HCT116 (cell line): Measurements from ENCODE around the gene NR6A1. TPM values are rescaled to one million over a fixed set of nuclear protein-coding genes. Genes with fewer than 3 reads are reported as not detected.

ENCODE experiments used
- ATAC-seq: fragments of 200-7000 bp; cut with Tn5 transposase; 2 replicates; pipeline ENCODE4 v1.9.1; 2020; ENCODE audit warnings: mild to moderate bottlenecking, moderate library complexity
- BruUV-seq: library from RNA; stranded (reverse); fragments of 400-500 nt; replicated peaks from 2 replicates; lab custom pipeline; 2021; lab: Mats Ljungman, UMichigan
- CTCF ChIA-PET: fragments of 300-600 bp; sonication (Branson Sonifier 250); formaldehyde crosslinking; loops from one replicate; lab custom pipeline; 2021; ENCODE audit warnings: antibody characterized with exemption; lab: Charles Lee
- POLR2A ChIA-PET: fragments of 300-600, 350-600 bp; sonication (Branson Sonifier 250); formaldehyde crosslinking; loops from one replicate; lab custom pipeline; 2021; ENCODE audit warnings: antibody characterized with exemption; lab: Charles Lee
- RAD21 ChIA-PET, 2 experiments: fragments of 300-600 bp; sonication (Branson Sonifier 250); formaldehyde crosslinking; loops; one replicate each; lab custom pipeline; 2023; ENCODE audit warnings: low total read pairs in 2 of 2; ENCODE audit not compliant: uncharacterized antibody in 2 of 2, unreplicated experiment in 2 of 2, low non-redundant PET in 1 of 2; lab: Charles Lee
- DNase-seq: peaks from one replicate; pipeline ENCODE4 v3.0.0-alpha.2; 2010; ENCODE audit warnings: low read depth, low spot score
- H2AFZ ChIP-seq: fragments of 200-600 bp; shearing (Covaris generic), sonication (generic); 2 replicates; pipeline ENCODE4 v1.6.1; 2017; ENCODE audit warnings: low read depth, mixed run types, mixed read lengths, antibody characterized with exemption, low read length; ENCODE audit not compliant: poor library complexity, severe bottlenecking
- H3K27ac ChIP-seq: 2 replicates; pipeline ENCODE4 v1.5.1; 2012; ENCODE audit warnings: low read depth, low read length
- H3K27me3 ChIP-seq: fragments of 200-600 bp; sonication (generic); 2 replicates; pipeline ENCODE4 v1.6.1; 2016; ENCODE audit warnings: mixed run types, low read length, mixed read lengths; ENCODE audit not compliant: insufficient read depth
- H3K36me3 ChIP-seq, 2 experiments: fragments of 200-500 bp in 1 of 2; fragments of 200-600 bp in 1 of 2; sonication (Bioruptor generic) in 1 of 2; sonication (generic) in 1 of 2; 2 replicates each; pipeline versions ENCODE4 v1.5.1 to v1.6.1; 2014 to 2016; ENCODE audit warnings: low read length in 2 of 2, inconsistent platforms in 1 of 2, mixed read lengths in 1 of 2, mixed run types in 1 of 2; ENCODE audit not compliant: insufficient read depth in 2 of 2, control insufficient read depth in 1 of 2
- H3K4me1 ChIP-seq, 2 experiments: fragments of 200-600 bp in 1 of 2; sonication (generic) in 1 of 2; 2 replicates each; pipeline versions ENCODE4 v1.5.1 to v1.6.1; 2012 to 2017; ENCODE audit warnings: low read length in 2 of 2, inconsistent platforms in 1 of 2, mild to moderate bottlenecking in 1 of 2, mixed read lengths in 1 of 2, mixed run types in 1 of 2, moderate library complexity in 1 of 2; ENCODE audit not compliant: insufficient read depth in 2 of 2, control insufficient read depth in 1 of 2
- H3K4me2 ChIP-seq: fragments of 200-600 bp; sonication (generic); 2 replicates; pipeline ENCODE4 v1.6.1; 2017; ENCODE audit warnings: mixed run types, low read length, mixed read lengths
- H3K4me3 ChIP-seq, 2 experiments: fragments of 200-600 bp in 1 of 2; sonication (generic) in 1 of 2; replicated peaks in 1 of 2; 2 replicates each; pipeline ENCODE4 v1.5.1; 2011 to 2016; ENCODE audit warnings: low read length in 2 of 2, control low read depth in 1 of 2, low read depth in 1 of 2, mild to moderate bottlenecking in 1 of 2, mixed read lengths in 1 of 2, mixed run types in 1 of 2
- H3K79me2 ChIP-seq: fragments of 200-600 bp; sonication (generic); 2 replicates; pipeline ENCODE4 v1.6.1; 2017; ENCODE audit warnings: mild to moderate bottlenecking, mixed run types, low read length, moderate library complexity, mixed read lengths; ENCODE audit not compliant: insufficient read depth
- H3K9ac ChIP-seq: fragments of 200-600 bp; sonication (generic); 2 replicates; pipeline ENCODE4 v1.6.1; 2016; ENCODE audit warnings: low read length, mixed read lengths
- H3K9me2 ChIP-seq: fragments of 200-600 bp; sonication (generic), shearing (Covaris generic); 2 replicates; pipeline ENCODE4 v1.6.1; 2017; ENCODE audit warnings: mixed run types, mild to moderate bottlenecking, moderate library complexity; ENCODE audit not compliant: insufficient read depth
- H3K9me3 ChIP-seq, 2 experiments: fragments of 200-500 bp in 1 of 2; fragments of 200-600 bp in 1 of 2; sonication (Bioruptor generic) in 1 of 2; sonication (generic) in 1 of 2; 2 replicates each; pipeline ENCODE4 v1.6.1; 2014 to 2017; ENCODE audit warnings: low read length in 2 of 2, mixed read lengths in 2 of 2, inconsistent platforms in 1 of 2, low read depth in 1 of 2, mild to moderate bottlenecking in 1 of 2, mixed run types in 1 of 2, moderate library complexity in 1 of 2; ENCODE audit not compliant: control insufficient read depth in 1 of 2, insufficient read depth in 1 of 2
- H4K20me1 ChIP-seq: fragments of 200-600 bp; sonication (generic), shearing (Covaris generic); 2 replicates; pipeline ENCODE4 v1.6.1; 2017; ENCODE audit warnings: mixed run types, mild to moderate bottlenecking, moderate library complexity; ENCODE audit not compliant: insufficient read depth
- CBX3 ChIP-seq: IDR thresholded peaks from 2 replicates; pipeline ENCODE4 v1.6.1; 2012; ENCODE audit warnings: low read depth
- CEBPB ChIP-seq: IDR thresholded peaks from 2 replicates; pipeline ENCODE4 v1.6.1; 2012; ENCODE audit warnings: low read depth
- EZH2phosphoT487 ChIP-seq: fragments of 200-600 bp; IDR thresholded peaks from 2 replicates; pipeline ENCODE4 v1.6.1; 2018; ENCODE audit warnings: antibody characterized with exemption, borderline replicate concordance
- FOSL1 ChIP-seq: IDR thresholded peaks from 2 replicates; pipeline ENCODE4 v1.6.1; 2012; ENCODE audit warnings: low read depth
- JUND ChIP-seq: IDR thresholded peaks from 2 replicates; pipeline ENCODE4 v1.6.1; 2012
- POLR2A ChIP-seq: IDR thresholded peaks from 2 replicates; pipeline ENCODE4 v1.7.0; 2011; ENCODE audit warnings: borderline replicate concordance; ENCODE audit not compliant: insufficient read depth, insufficient read length; ENCODE audit errors: extremely low read depth
- POLR2AphosphoS5 ChIP-seq: IDR thresholded peaks from 2 replicates; pipeline ENCODE4 v1.6.1; 2011; ENCODE audit warnings: mild to moderate bottlenecking, low read depth, low read length, moderate library complexity
- SIN3A ChIP-seq: IDR thresholded peaks from 2 replicates; pipeline ENCODE4 v1.6.1; 2012; ENCODE audit warnings: low read depth
- SP1 ChIP-seq: IDR thresholded peaks from 2 replicates; pipeline ENCODE4 v1.6.1; 2012; ENCODE audit warnings: low read depth
- SRF ChIP-seq: IDR thresholded peaks from 2 replicates; pipeline ENCODE4 v1.6.1; 2012; ENCODE audit warnings: low read depth
- ZBTB33 ChIP-seq: IDR thresholded peaks from 2 replicates; pipeline ENCODE4 v1.6.1; 2011; ENCODE audit warnings: mild to moderate bottlenecking, low read length, moderate library complexity; ENCODE audit not compliant: insufficient replicate concordance; ENCODE audit errors: extremely low read depth
- ZFX ChIP-seq: fragments of 450-650 bp; IDR thresholded peaks from 2 replicates; pipeline ENCODE4 v1.6.1; 2017
- ZNF274 ChIP-seq: fragments of 200-500 bp; sonication (Bioruptor generic); IDR thresholded peaks from 2 replicates; pipeline ENCODE4 v1.6.1; 2014; ENCODE audit warnings: mild to moderate bottlenecking, low read depth, low read length, inconsistent platforms
- intact Hi-C: fragments of 100-400 bp; cut with micrococcal nuclease; formaldehyde crosslinking; loops from 2 replicates; pipeline ENCODE4 v1.10.0; 2022
- total RNA-seq: library from RNA; stranded (reverse); gene quantifications from one replicate; pipeline ENCODE4 v1.2.1, GENCODE V29; 2021; ENCODE audit not compliant: unreplicated experiment
- TF ChIP-seq, protein P1 (sequence below): IDR thresholded peaks from 2 replicates; pipeline ENCODE4 v1.6.1; 2012

NR6A1 gene
- total RNA-seq, 1 experiment from 2014 or later, result 9.9 TPM

- Histone ChIP-seq H2AFZ (no peak overlapping the region), H4K20me1 (no peaks in the 10 kb centered on the region), H3K4me2 (peak overlapping the region; percentile 53), H3K79me2 (peaks cover 40% of the 10 kb centered on the region), H3K4me3 (no peak overlapping the region), H3K9me2 (no peaks in the 10 kb centered on the region), H3K27ac (no peak overlapping the region), H3K9ac (no peak overlapping the region), H3K4me1 (peaks cover 0 to 30% of the 10 kb centered on the region in 2 experiments; a peak in 3 of 4 replicates), H3K9me3 (no peaks in the 10 kb centered on the region), H3K36me3 (no peaks in the 10 kb centered on the region), H3K27me3 (no peaks in the 10 kb centered on the region)
- TF ChIP-seq ZFX (no peak), CBX3 (0 out of 2 replicates have a peak, but pooled peaks have one; percentile 48), SP1 (peak; percentile 45; the same call in 1 of the 2 replicates), CEBPB (peak; percentile 22; the same call in 1 of the 2 replicates), SRF (no peak), FOSL1 (peak; percentile 68), JUND (peak; percentile 64)
- intact Hi-C loops, result no loop called here
- RAD21 ChIA-PET, result no interaction called here
- DNase-seq (no peak), ATAC-seq (peak; percentile 76)
- BruUV-seq, result no TSS peak
- CTCF ChIA-PET, result no interaction called here
- POLR2A ChIA-PET, result no interaction called here
Observed at GRCh38 chr9:124665391-124666058, 105.6 kb downstream of the NR6A1 start.

- H3K9me3 ChIP-seq, result no peaks in the 10 kb centered on the region
- RAD21 ChIA-PET, result no interaction called here
- CTCF ChIA-PET, result no interaction called here
- peaks cover 7 to 38% of the 10 kb centered on the region in 2 experiments; a peak in 3 of 4 replicates for H3K4me1 ChIP-seq
- no peak overlapping the region for H3K4me2 ChIP-seq
- ATAC-seq (no peak), DNase-seq (no peak)
- no peak overlapping the region for H3K9ac ChIP-seq
- H4K20me1 ChIP-seq, result no peaks in the 10 kb centered on the region
- no peaks in the 10 kb centered on the region for H3K27me3 ChIP-seq
- TF ChIP-seq EZH2phosphoT487, result no peak
- no peak for TF ChIP-seq POLR2A
- no peak for TF ChIP-seq ZBTB33
- no peak for TF ChIP-seq POLR2AphosphoS5
- TF ChIP-seq, protein P1, sequence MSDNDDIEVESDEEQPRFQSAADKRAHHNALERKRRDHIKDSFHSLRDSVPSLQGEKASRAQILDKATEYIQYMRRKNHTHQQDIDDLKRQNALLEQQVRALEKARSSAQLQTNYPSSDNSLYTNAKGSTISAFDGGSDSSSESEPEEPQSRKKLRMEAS, result no peak
- no peak for TF ChIP-seq JUND
- no peak for TF ChIP-seq SIN3A
- TF ChIP-seq CEBPB, result no peak
- no peak for TF ChIP-seq ZNF274
- H3K27ac ChIP-seq, result no peak overlapping the region
- BruUV-seq, result no TSS peak
- H3K9me2 ChIP-seq, result no peaks in the 10 kb centered on the region
- H3K4me3 ChIP-seq, result no peak overlapping the region
- POLR2A ChIA-PET, result no interaction called here
- H3K79me2 ChIP-seq, result peaks cover 49% of the 10 kb centered on the region
- no peaks in the 10 kb centered on the region for H3K36me3 ChIP-seq
- no peak overlapping the region for H2AFZ ChIP-seq
- intact Hi-C loops, result no loop called here
Observed at GRCh38 chr9:124664143-124664542, 107.0 kb downstream of the NR6A1 start.
